HG02852 (cell line): ENCODE data around the gene LAMP5.

Source experiments
- ATAC-seq: cut with Tn5 transposase; IDR thresholded peaks from one replicate; pipeline ENCODE4 v1.9.1; 2021; ENCODE audit warnings: mild to moderate bottlenecking, moderate library complexity; ENCODE audit not compliant: unreplicated experiment

LAMP5 gene

GRCh38 chr20:9578594-9578993, 64.2 kb downstream of the LAMP5 start:
- no peak for ATAC-seq
